ENCODE results near the gene ZNF831. TPM values are rescaled to one million over a fixed set of nuclear protein-coding genes. Genes with fewer than 3 reads are reported as not detected.

ZNF831 gene
- total and polyA plus RNA-seq, 11 donors, result 0.02 to 0.77 (median 0.06) TPM; not detected in 2

- no peak for ATAC-seq
- DNase-seq, result no peak
- peaks cover 4 to 40% (median 29%) of the 10 kb centered on the region in 12 donors for H3K4me1 ChIP-seq
Measured at GRCh38 chr20:59144831-59145196, 18.8 kb upstream of the ZNF831 start.

DNA sequence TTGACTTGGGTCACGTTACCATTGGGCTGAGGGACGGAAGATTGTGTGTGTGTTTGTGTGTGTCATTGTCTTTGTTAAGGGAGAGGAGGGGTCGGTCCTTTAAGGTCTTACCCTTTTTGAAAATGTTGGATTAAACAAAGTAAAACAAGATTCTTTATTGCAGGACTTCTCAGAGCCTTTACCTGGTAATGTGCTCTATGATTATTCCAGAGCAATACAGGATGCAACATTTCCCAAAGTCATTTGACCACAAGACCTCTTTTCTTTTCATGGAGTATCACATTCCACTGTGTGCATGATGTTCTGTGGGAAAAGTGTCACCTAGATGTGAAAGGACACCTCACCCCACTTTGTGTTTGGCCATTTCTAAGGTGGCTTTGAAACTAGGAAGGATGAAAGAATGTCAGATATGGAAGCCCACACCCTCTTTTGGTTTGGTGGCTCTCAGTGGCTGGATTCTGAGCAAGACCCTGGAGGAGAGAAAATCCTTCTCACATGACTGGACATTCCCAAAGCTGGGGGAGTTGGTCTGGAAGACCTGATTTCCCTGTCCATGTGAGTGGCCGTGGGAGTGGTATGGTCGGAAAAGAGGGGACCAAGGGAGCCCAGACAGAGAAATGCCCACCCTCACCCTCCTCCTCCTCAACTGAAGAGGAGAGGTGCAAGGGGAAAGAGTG, 18.2 kb upstream of the ZNF831 start:
- no peak for DNase-seq
- Histone ChIP-seq H3K27ac (peak overlapping the region in 2 of 12 donors; percentile 66 to 74), H3K27me3 (no peaks in the 10 kb centered on the region), H3K9me3 (no peaks in the 10 kb centered on the region), H3K4me1 (peaks cover 4 to 46% (median 30%) of the 10 kb centered on the region in 12 donors), H3K36me3 (no peaks in the 10 kb centered on the region), H3K4me3 (no peak overlapping the region)
- no peak for ATAC-seq
- intact Hi-C loops (cut with DNase I), result loop anchor here in 1 of 10 donors (5.0 kb wide), 1 partner anchor 77 kb away; no protein-coding TSS in a partner anchor
- TF ChIP-seq POLR2A (IDR thresholded peaks at IDR 0.05) (no peak), CTCF (IDR thresholded peaks at IDR 0.05) (no peak)
- WGBS, 4 donors, result 90 to 92% (median 91%) methylated on average over 5 of the region's 5 CpGs

More at GRCh38 chr20:59144831-59145196, 18.8 kb upstream of the ZNF831 start:
- WGBS, 4 donors, result 91 to 98% (median 95%) methylated on average over 4 of the region's 4 CpGs
- Histone ChIP-seq H3K4me3 (no peak overlapping the region), H3K36me3 (no peaks in the 10 kb centered on the region), H3K27ac (no peak overlapping the region), H3K27me3 (no peaks in the 10 kb centered on the region), H3K9me3 (no peaks in the 10 kb centered on the region)
- intact Hi-C loops (cut with DNase I), result loop anchor here in 1 of 10 donors (5.0 kb wide), 2 partner anchors 37 to 77 kb away; no protein-coding TSS in a partner anchor
- no peak for TF ChIP-seq POLR2A (IDR thresholded peaks at IDR 0.05)
- no peak for TF ChIP-seq CTCF (IDR thresholded peaks at IDR 0.05)

GRCh38 chr20:59145924-59146779, 17.5 kb upstream of the ZNF831 start:
- Histone ChIP-seq H3K27me3 (no peaks in the 10 kb centered on the region), H3K4me3 (peak overlapping the region in 2 of 12 donors; percentile 17 to 36), H3K27ac (peak overlapping the region in 9 of 12 donors; percentile 11 to 74 (median 62)), H3K36me3 (no peaks in the 10 kb centered on the region), H3K9me3 (no peaks in the 10 kb centered on the region), H3K4me1 (peaks cover 4 to 48% (median 29%) of the 10 kb centered on the region in 12 donors)
- DNase-seq (no peak), ATAC-seq (peak in 2 of 4 donors; percentile 16 to 42)
- TF ChIP-seq CTCF (IDR thresholded peaks at IDR 0.05), result no peak
- TF ChIP-seq POLR2A (IDR thresholded peaks at IDR 0.05), result no peak
- 66 to 72% (median 68%) methylated on average over 23 of the region's 23 CpGs for WGBS, 4 donors
- intact Hi-C loops (cut with DNase I), result loop anchor here in 1 of 10 donors (5.0 kb wide), 1 partner anchor 76 kb away; no protein-coding TSS in a partner anchor

Data from heart left ventricle (tissue), 16 donors.